ENCODE measurements around the gene C17orf67. TPM values are rescaled to one million over a fixed set of nuclear protein-coding genes. Genes with fewer than 3 reads are reported as not detected.

C17orf67 gene
- total and polyA plus RNA-seq, 2 of the 8 experiments (the other 6 are each of a cell fraction or from before 2014, with no cell fraction given): 0.67 to 2.2 TPM

DNA sequence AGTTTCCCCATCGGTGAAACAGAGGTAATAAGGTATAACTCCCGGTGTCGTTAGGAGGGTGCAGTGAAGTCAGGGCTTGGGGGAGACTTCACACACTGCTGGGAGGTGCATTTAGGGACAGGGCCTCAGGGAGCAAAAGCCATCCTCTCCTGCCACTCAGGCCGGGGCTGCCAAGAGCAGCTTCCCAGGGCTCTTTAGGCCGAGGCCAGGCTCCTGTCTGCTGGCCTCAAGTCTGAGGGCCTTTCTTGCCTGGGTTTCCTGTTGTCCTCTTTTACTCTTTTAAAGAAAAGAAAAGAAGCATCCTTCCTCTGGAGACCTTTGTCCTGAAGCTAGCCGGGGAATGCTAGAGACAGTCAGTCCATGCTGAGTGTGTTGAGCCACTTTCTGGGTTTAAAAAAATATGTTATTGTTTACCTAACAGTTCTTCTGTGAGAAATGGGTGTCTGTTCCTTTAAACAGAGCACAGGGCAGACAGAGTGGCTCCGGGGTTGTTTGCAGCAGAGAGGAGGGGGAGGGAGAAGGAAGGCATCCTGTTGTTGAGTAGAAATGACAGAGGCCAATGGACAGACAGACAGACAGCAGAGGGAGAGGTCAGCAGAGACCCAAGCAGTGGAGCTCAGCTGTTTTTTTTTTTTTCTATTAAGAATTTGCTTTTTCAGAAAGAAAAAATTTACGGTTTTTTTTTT is 79.1 kb downstream of the C17orf67 start:
- no peak overlapping the region for H3K14ac ChIP-seq (ENCODE audit: insufficient read length)
- H3K79me2 ChIP-seq (ENCODE audit: control insufficient read depth in 1 of 2, insufficient read depth in 2 of 2, low read length in 2 of 2): no peaks in the 10 kb centered on the region
- no peaks in the 10 kb centered on the region for H3K79me1 ChIP-seq (ENCODE audit: low read depth, low read length)
- FAIRE-seq (no peak), DNase-seq (ENCODE audit: low read depth in 1 of 2, low spot score in 2 of 2) (no peak)
- H4K8ac ChIP-seq (ENCODE audit: extremely low read depth, insufficient read depth, low read length): no peak overlapping the region
- H4K20me1 ChIP-seq (replicated peaks in 1 of 2; ENCODE audit: control insufficient read depth in 1 of 2, insufficient read depth in 2 of 2, low read length in 2 of 2): no peaks in the 10 kb centered on the region
- no peak overlapping the region for H2BK20ac ChIP-seq (ENCODE audit: low read length)
- no peak overlapping the region for H2AK5ac ChIP-seq (ENCODE audit: low read depth, low read length)
- WGBS, 2 experiments (ENCODE audit: extremely low coverage in 1 of 2, insufficient coverage in 1 of 2, insufficient read length in 1 of 2, insufficient replicate concordance in 2 of 2, low coverage in 1 of 2, low lambda C conversion rate in 2 of 2, missing lambda C conversion rate in 1 of 2): 84% methylated on average over 8 of the region's 8 CpGs; no CpG with 5 or more reads in 1 of the 2 experiments
- H2BK15ac ChIP-seq (ENCODE audit: low read length): no peak overlapping the region
- ChIA-PET POLR2A (ENCODE audit: partially characterized antibody) (no interaction called here), CTCF (ENCODE audit: partially characterized antibody) (interaction anchor here (0.7 to 2.6 kb wide), 2 partner anchors 34 to 38 kb away, joined by 3 to 7 read pairs; no protein-coding TSS in a partner anchor)
- H3K9ac ChIP-seq (replicated peaks in 1 of 4; ENCODE audit: extremely low read depth in 1 of 4, low read depth in 3 of 4, low read length in 3 of 4): no peak overlapping the region
- TF ChIP-seq HDAC6 (IDR thresholded peaks at IDR 0.05; ENCODE audit: low read depth, low read length) (no peak), SIRT6 (IDR thresholded peaks at IDR 0.05; ENCODE audit: low read length) (no peak)
- H3K36me3 ChIP-seq (ENCODE audit: control insufficient read depth in 2 of 4, insufficient read depth in 4 of 4, low read length in 3 of 4): no peaks in the 10 kb centered on the region
- H3K56ac ChIP-seq (replicated peaks; ENCODE audit: insufficient read length, low read depth, low read length): no peak overlapping the region
- H3K4ac ChIP-seq (replicated peaks; ENCODE audit: insufficient read length, low read depth, low read length): no peak overlapping the region
- H2BK5ac ChIP-seq (ENCODE audit: low read depth, low read length): no peak overlapping the region
- no peaks in the 10 kb centered on the region for H3K9me3 ChIP-seq (ENCODE audit: insufficient read depth in 2 of 2, low read depth in 1 of 2, low read length in 1 of 2)
- no peak overlapping the region for H2BK120ac ChIP-seq (replicated peaks; ENCODE audit: low read depth, low read length)
- no peak overlapping the region for H3K4me3 ChIP-seq (ENCODE audit: extremely low read depth in 1 of 4, insufficient read depth in 2 of 4, low read depth in 3 of 4, low read length in 4 of 4)
- H4K91ac ChIP-seq (replicated peaks; ENCODE audit: insufficient read length, low read length): no peak overlapping the region
- no peaks in the 10 kb centered on the region for H3K27me3 ChIP-seq (replicated peaks in 1 of 4; ENCODE audit: control insufficient read depth in 3 of 4, extremely low read depth in 1 of 4, insufficient read depth in 3 of 4, low read length in 3 of 4)
- H4K5ac ChIP-seq (ENCODE audit: insufficient read length, low read depth, low read length): no peak overlapping the region
- H3K4me2 ChIP-seq (ENCODE audit: insufficient read depth in 1 of 2, low read depth in 2 of 2, low read length in 2 of 2): peak overlapping the region in 1 of 2 experiments; percentile 48; a peak in 1 of 4 replicates
- H2AFZ ChIP-seq (ENCODE audit: low read length): peak overlapping the region; percentile 84; the same call in 1 of the 2 replicates
- H3K23me2 ChIP-seq (ENCODE audit: low read depth, low read length): no peaks in the 10 kb centered on the region
- no peak overlapping the region for H3K27ac ChIP-seq (ENCODE audit: low read depth, low read length)
- H3K18ac ChIP-seq (ENCODE audit: extremely low read depth, low read length): no peak overlapping the region; the same call in none of the 2 replicates
- H2BK12ac ChIP-seq (ENCODE audit: low read depth, low read length): no peak overlapping the region
- peaks cover 0 to 3% (median 0%) of the 10 kb centered on the region in 4 experiments; a peak in 4 of 7 replicates for H3K4me1 ChIP-seq (replicated peaks in 1 of 4; ENCODE audit: control insufficient read depth in 3 of 4, insufficient read depth in 4 of 4, low read length in 3 of 4)
- H3K23ac ChIP-seq (ENCODE audit: insufficient read length): no peak overlapping the region

Measured in H1 (cell line).